Nephron (organoid): ENCODE data around the gene GPR61.

Experiments used
- H3K27ac Mint-ChIP-seq, 3 experiments: 2 replicates each; pipeline ENCODE4 v1.8.0; 2020; ENCODE audit warnings: mixed read lengths in 3 of 3, mild to moderate bottlenecking in 2 of 3, moderate library complexity in 1 of 3
- H3K27me3 Mint-ChIP-seq: 2 replicates; pipeline ENCODE4 v1.8.0; 2021; ENCODE audit warnings: low read depth, mild to moderate bottlenecking, moderate library complexity, mixed read lengths
- H3K36me3 Mint-ChIP-seq: 2 replicates; pipeline ENCODE4 v1.8.0; 2020; ENCODE audit warnings: low read depth, mixed read lengths
- H3K4me1 Mint-ChIP-seq: 2 replicates; pipeline ENCODE4 v1.8.0; 2020; ENCODE audit warnings: mixed read lengths
- H3K4me3 Mint-ChIP-seq, 3 experiments: 2 replicates each; pipeline ENCODE4 v1.8.0; 2020; ENCODE audit warnings: mild to moderate bottlenecking in 3 of 3, mixed read lengths in 3 of 3, moderate library complexity in 2 of 3
- H3K9me3 Mint-ChIP-seq: 2 replicates; pipeline ENCODE4 v1.8.0; 2020; ENCODE audit warnings: mixed read lengths
- TF ChIP-seq, protein P1 (sequence below), 3 experiments: fragments of 200-600 bp; sonication (generic); IDR thresholded peaks; one replicate each; pipeline ENCODE4 v1.5.0; 2021; ENCODE audit warnings: antibody characterized with exemption in 3 of 3; ENCODE audit not compliant: unreplicated experiment in 3 of 3

The GPR61 gene

DNA sequence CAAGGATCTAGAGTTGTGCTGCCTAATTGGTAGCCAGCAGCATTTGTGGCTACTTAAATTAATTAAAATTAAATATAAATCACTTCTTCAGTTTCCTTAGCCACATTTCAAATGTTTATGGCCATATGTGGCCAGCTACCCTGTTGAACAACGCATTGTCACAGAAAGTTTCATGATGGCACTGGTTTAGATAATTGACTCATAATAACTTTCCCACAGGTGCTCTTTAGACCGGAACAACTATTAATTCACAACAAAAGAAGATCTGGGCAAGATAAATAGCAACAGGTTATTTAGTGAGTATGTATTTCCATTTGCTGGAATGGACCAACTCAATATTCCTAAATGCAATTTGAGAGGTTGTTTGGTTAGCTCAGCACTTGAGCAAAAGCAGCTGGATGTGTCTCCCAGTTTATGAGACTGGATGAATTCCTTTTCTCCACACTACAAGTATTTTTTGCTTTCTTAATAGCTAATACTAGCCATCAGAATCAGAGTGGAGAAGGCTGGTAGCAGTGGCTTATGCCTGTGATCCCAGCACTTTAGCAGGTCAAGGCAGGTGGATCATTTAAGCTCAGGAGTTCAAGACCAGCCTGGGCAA is 26.5 kb upstream of the GPR61 start:
- peak overlapping the region in 1 of 3 experiments; percentile 19 for H3K4me3 Mint-ChIP-seq
- H3K4me1 Mint-ChIP-seq = peaks cover 34% of the 10 kb centered on the region
- no peak overlapping the region for H3K27ac Mint-ChIP-seq
- peaks cover 40% of the 10 kb centered on the region for H3K27me3 Mint-ChIP-seq
- TF ChIP-seq, protein P1, sequence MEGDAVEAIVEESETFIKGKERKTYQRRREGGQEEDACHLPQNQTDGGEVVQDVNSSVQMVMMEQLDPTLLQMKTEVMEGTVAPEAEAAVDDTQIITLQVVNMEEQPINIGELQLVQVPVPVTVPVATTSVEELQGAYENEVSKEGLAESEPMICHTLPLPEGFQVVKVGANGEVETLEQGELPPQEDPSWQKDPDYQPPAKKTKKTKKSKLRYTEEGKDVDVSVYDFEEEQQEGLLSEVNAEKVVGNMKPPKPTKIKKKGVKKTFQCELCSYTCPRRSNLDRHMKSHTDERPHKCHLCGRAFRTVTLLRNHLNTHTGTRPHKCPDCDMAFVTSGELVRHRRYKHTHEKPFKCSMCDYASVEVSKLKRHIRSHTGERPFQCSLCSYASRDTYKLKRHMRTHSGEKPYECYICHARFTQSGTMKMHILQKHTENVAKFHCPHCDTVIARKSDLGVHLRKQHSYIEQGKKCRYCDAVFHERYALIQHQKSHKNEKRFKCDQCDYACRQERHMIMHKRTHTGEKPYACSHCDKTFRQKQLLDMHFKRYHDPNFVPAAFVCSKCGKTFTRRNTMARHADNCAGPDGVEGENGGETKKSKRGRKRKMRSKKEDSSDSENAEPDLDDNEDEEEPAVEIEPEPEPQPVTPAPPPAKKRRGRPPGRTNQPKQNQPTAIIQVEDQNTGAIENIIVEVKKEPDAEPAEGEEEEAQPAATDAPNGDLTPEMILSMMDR (IDR thresholded peaks at IDR 0.05; ENCODE audit: unreplicated experiment in 3 of 3) = no peak
- no peaks in the 10 kb centered on the region for H3K9me3 Mint-ChIP-seq
- H3K36me3 Mint-ChIP-seq = peaks cover 2% of the 10 kb centered on the region

DNA sequence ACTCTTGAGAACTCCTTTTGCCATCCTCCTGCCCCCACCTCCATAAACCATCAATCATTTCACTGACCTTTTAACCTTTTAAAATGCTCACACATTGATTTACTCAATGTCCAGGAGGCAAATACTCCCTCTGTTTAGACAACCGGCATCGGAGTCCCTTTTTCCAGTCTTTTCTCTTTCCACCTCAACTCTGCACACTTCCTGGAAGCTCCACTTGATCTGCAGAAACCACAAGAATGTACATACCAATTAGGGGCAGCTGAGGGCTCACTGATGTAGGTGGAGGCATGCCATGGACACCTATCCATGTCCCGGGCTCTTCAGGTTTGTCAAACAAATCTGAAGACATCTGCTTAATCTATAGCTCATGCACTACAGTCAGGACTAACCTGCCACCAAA is 24.8 kb upstream of the GPR61 start:
- no peaks in the 10 kb centered on the region for H3K36me3 Mint-ChIP-seq
- H3K27me3 Mint-ChIP-seq = peaks cover 31% of the 10 kb centered on the region
- H3K4me3 Mint-ChIP-seq = peak overlapping the region in 2 of 3 experiments; percentile 15 to 33
- TF ChIP-seq, protein P1 (IDR thresholded peaks at IDR 0.05; ENCODE audit: unreplicated experiment in 3 of 3) = no peak
- no peak overlapping the region for H3K27ac Mint-ChIP-seq
- H3K9me3 Mint-ChIP-seq = no peaks in the 10 kb centered on the region
- peaks cover 23% of the 10 kb centered on the region for H3K4me1 Mint-ChIP-seq

DNA sequence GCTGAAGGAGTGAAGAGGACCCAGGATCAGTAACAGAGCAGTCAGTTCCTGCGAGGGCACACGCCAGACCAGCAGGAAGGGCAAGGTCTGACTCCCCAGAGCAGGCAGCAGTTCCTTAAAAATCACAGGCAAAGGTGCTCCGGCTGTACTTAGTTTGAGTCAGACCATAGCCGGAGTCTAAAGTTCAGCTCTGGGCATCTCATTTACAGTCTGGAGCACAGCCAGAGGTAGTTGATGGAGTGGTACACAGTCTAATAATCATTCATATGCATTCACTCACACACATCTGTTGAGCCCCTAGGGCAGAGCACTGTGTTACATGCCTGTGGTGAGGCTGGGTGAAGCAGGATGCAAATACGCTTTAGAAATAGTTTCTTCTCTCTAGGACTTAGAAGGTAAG is 22.8 kb upstream of the GPR61 start:
- H3K27ac Mint-ChIP-seq = peak overlapping the region; percentile 16 to 32 (median 31)
- no peaks in the 10 kb centered on the region for H3K36me3 Mint-ChIP-seq
- no peak overlapping the region for H3K4me3 Mint-ChIP-seq
- H3K27me3 Mint-ChIP-seq = peaks cover 11% of the 10 kb centered on the region
- TF ChIP-seq, protein P1 (IDR thresholded peaks at IDR 0.05; ENCODE audit: unreplicated experiment in 3 of 3) = no peak
- H3K9me3 Mint-ChIP-seq = no peaks in the 10 kb centered on the region
- peaks cover 26% of the 10 kb centered on the region for H3K4me1 Mint-ChIP-seq

DNA sequence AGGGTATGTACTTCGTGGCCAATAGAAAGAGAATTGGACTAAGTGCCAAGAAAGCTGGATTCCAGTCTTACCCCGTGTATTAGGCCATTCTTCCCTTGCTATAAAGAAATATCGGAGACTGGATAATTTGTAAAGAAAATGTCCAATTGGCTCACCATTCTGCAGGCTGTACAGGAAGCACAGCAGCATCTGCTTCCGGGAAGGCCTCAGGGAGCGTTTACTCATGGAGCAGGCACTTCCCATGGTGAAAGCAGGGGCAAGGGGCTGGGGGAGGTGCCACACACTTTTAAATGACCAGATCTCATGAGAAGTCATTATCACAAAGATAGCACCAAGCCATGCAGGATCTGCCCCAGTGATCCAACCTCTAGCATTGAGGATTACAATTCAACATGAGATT is 22.3 kb upstream of the GPR61 start:
- no peak overlapping the region for H3K4me3 Mint-ChIP-seq
- H3K36me3 Mint-ChIP-seq = no peaks in the 10 kb centered on the region
- TF ChIP-seq, protein P1 (IDR thresholded peaks at IDR 0.05; ENCODE audit: unreplicated experiment in 3 of 3) = no peak
- peaks cover 31% of the 10 kb centered on the region for H3K4me1 Mint-ChIP-seq
- H3K27me3 Mint-ChIP-seq = peaks cover 6% of the 10 kb centered on the region
- no peaks in the 10 kb centered on the region for H3K9me3 Mint-ChIP-seq
- peak overlapping the region; percentile 16 to 32 (median 31) for H3K27ac Mint-ChIP-seq

DNA sequence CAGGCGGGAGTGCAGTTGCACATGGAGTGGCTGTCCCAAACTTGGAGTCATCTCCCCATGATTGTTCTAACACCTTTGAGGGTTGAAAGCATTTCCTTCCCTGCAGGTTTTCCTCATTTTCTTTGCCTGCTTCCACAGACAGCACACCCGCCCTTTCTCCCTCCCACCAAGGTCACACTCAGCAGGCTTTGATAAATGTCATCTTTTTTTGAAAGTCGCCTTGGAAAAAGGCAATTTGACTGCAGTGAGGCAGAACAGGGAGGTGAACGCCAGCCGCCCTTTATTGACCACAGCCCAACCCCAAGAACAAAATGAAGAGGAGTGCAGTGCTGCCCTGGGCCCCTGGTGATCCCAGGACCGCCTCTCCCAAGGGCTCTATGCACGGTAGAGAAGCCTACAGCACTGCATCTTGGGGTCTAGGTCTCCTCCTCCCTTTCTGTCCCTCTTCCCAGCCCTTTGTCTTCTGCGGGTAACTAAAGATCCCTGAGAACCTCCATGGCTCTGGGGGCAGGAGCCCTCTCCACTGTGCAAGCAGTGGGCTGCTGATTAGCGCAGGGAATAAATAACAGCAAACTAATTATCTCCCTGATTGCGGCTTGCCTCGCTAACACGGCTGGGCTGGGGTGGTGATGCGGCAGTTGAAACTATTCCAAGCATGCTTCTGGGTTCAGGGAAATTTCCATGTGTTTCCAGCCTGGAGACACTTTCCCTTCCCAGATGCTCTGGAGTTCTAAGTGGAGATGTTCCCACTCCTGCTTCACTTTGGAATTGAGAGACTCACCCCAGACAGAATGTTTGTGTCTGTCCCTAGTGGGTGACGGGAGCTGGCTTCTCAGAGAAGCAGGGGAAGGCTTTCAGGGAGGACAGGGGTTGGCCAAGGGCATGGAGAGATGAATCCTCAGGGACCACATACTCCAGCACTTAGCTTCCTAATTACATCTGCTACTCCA is 18.4 kb upstream of the GPR61 start:
- Mint-ChIP-seq H3K27me3 (no peaks in the 10 kb centered on the region), H3K27ac (peak overlapping the region in 2 of 3 experiments; percentile 30 to 43), H3K4me1 (peaks cover 32% of the 10 kb centered on the region), H3K36me3 (no peaks in the 10 kb centered on the region), H3K4me3 (no peak overlapping the region), H3K9me3 (peaks cover 3% of the 10 kb centered on the region)
- TF ChIP-seq, protein P1 (IDR thresholded peaks at IDR 0.05; ENCODE audit: unreplicated experiment in 3 of 3) = no peak
